Rectal smooth muscle tissue (tissue), 1 donor: ENCODE data around the gene PPP2R3B.
"Not testable (repeated sequence)": the region's sequence is repeated elsewhere in the genome, so short reads cannot be mapped to it uniquely, and the experiment has no call there.

Experiments used
- H3K27ac ChIP-seq: one replicate; pipeline ENCODE4 v1.7.0; 2013; ENCODE audit warnings: low read depth, low read length, inconsistent platforms
- H3K27me3 ChIP-seq: one replicate; pipeline ENCODE4 v1.7.0; 2013; ENCODE audit warnings: low read length; ENCODE audit not compliant: control insufficient read depth, insufficient read depth
- H3K36me3 ChIP-seq: one replicate; pipeline ENCODE4 v1.7.0; 2013; ENCODE audit warnings: low read length; ENCODE audit not compliant: control insufficient read depth, insufficient read depth
- H3K4me1 ChIP-seq: one replicate; pipeline ENCODE4 v1.7.0; 2013; ENCODE audit warnings: low read length; ENCODE audit not compliant: control insufficient read depth, insufficient read depth
- H3K4me3 ChIP-seq: one replicate; pipeline ENCODE4 v1.7.0; 2013; ENCODE audit warnings: low read length
- H3K9ac ChIP-seq: one replicate; pipeline ENCODE4 v1.7.0; 2013; ENCODE audit warnings: low read length

PPP2R3B gene, protein sequence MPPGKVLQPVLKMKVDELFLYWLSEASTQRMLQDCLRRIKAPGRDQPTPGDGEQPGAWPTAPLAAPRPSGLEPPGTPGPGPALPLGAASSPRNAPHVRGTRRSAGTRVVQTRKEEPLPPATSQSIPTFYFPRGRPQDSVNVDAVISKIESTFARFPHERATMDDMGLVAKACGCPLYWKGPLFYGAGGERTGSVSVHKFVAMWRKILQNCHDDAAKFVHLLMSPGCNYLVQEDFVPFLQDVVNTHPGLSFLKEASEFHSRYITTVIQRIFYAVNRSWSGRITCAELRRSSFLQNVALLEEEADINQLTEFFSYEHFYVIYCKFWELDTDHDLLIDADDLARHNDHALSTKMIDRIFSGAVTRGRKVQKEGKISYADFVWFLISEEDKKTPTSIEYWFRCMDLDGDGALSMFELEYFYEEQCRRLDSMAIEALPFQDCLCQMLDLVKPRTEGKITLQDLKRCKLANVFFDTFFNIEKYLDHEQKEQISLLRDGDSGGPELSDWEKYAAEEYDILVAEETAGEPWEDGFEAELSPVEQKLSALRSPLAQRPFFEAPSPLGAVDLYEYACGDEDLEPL

DNA sequence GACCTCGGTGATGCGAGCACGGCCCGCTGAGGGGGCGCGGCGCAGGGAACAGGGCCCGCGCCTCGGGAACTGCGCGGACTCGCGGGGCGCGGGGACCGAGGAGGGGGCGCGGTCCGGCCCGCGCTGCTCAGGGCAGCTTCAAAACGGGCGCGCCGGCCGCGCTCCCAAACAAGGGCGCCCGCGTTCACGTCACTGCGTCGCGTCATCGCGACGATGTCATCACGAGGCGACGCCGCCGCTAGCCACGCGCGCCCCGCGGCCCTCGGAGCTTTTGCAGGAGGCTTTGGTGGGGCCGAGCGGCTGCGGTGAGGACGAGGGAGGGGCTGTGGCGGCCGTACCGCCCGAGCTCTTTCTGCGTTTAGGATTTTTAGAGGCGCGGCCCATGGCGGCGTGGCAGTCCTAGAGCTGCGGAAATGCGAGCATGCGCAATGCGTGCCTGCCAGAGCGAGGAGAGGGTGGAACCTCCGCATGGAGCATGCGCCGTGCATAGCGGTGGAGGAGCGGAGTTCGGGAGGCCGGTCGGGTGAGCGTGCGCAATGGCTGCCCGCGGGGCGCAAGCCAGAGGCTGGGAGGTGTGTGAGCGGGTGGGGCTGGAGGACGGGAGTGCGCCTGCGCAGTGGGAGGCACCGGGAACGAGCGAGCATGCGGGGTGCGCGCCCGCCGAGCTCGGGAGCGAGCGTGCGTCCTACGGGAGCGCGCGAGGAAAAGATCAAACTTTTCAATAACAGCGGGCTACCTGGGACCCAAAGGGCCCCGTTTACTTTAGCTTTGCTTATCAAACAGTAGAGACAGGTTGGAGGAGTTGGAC, at the start of gene PPP2R3B:
PPP2R3B (minus strand) TSS at position 140 of the 808 bp plus-strand sequence. CDS start 216 bp downstream, outside the sequence.
- Histone ChIP-seq H3K4me3 (peak within 1 kb of the TSS; percentile 90), H3K27me3 (no peaks in the 10 kb centered on the region), H3K4me1 (peaks cover 5% of the 10 kb centered on the region), H3K9ac (peak within 1 kb of the TSS; percentile 66), H3K36me3 (no peaks in the 10 kb centered on the region), H3K27ac (peak within 1 kb of the TSS; percentile 100)

- H3K27me3 ChIP-seq = no peaks in the 10 kb centered on the region
These were observed 48.9 kb upstream of the PPP2R3B start for GRCh38 chrX:435536-436122.

DNA sequence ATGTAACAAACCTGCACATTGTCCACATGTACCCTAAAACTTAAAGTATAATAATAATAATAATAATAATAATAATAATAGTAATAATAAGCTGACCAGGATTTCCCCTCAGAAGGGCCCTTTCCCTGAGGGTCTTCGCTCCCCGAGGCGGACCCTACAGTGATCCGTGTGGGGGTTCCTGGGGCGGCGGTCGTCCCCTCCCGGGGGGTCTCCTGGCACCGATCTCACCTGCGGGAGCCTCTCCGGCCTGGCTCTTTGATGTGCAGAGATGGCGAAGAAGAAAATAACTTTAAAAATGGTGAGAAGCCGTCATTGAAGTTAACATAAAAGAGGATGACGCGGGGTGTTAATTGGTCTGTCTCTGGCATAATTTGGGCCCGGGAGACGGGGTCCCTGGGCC, 48.2 kb upstream of the PPP2R3B start:
- Histone ChIP-seq H3K36me3 (no peaks in the 10 kb centered on the region), H3K4me1 (no peaks in the 10 kb centered on the region), H3K4me3 (no peak overlapping the region), H3K9ac (no peak overlapping the region), H3K27me3 (no peaks in the 10 kb centered on the region), H3K27ac (no peak overlapping the region)

More at GRCh38 chrX:435536-436122, 48.9 kb upstream of the PPP2R3B start:
- Histone ChIP-seq H3K4me3 (no peak overlapping the region), H3K9ac (no peak overlapping the region), H3K36me3 (no peaks in the 10 kb centered on the region), H3K4me1 (no peaks in the 10 kb centered on the region), H3K27ac (no peak overlapping the region)

- H3K4me3 ChIP-seq = no peak overlapping the region
- no peak overlapping the region for H3K9ac ChIP-seq
- no peaks in the 10 kb centered on the region for H3K27me3 ChIP-seq
- no peaks in the 10 kb centered on the region for H3K36me3 ChIP-seq
- no peak overlapping the region for H3K27ac ChIP-seq
- no peaks in the 10 kb centered on the region for H3K4me1 ChIP-seq
These were observed 47.1 kb upstream of the PPP2R3B start for GRCh38 chrX:433771-434170.

DNA sequence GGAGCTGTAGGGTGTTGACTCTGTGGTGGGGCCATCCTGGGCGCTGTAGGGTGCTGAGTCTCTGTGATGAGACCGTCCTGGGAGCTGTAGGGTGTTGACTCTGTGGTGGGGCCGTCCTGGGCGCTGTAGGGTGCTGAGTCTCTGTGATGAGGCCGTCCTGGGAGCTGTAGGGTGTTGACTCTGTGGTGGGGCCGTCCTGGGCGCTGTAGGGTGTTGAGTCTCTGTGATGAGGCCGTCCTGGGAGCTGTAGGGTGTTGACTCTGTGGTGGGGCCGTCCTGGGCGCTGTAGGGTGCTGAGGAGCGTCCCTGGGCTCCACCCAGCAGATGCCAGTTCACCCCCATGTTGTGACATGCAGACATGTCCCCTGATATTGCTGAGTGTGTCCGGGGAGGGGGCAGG, 46.0 kb upstream of the PPP2R3B start:
- not testable (repeated sequence) for H3K36me3 ChIP-seq, H3K27me3 ChIP-seq, H3K4me3 ChIP-seq, H3K27ac ChIP-seq, H3K9ac ChIP-seq, H3K4me1 ChIP-seq

GRCh38 chrX:431492-432111, 44.9 kb upstream of the PPP2R3B start:
- H3K9ac ChIP-seq = no peak overlapping the region
- H3K27ac ChIP-seq = no peak overlapping the region
- H3K4me3 ChIP-seq = no peak overlapping the region
- H3K27me3 ChIP-seq = peaks cover 2% of the 10 kb centered on the region
- H3K4me1 ChIP-seq = no peaks in the 10 kb centered on the region
- no peaks in the 10 kb centered on the region for H3K36me3 ChIP-seq

GRCh38 chrX:431056-431455, 44.3 kb upstream of the PPP2R3B start:
- Histone ChIP-seq H3K4me1 (no peaks in the 10 kb centered on the region), H3K27ac (no peak overlapping the region), H3K4me3 (no peak overlapping the region), H3K36me3 (no peaks in the 10 kb centered on the region), H3K27me3 (peaks cover 2% of the 10 kb centered on the region), H3K9ac (no peak overlapping the region)

- Histone ChIP-seq H3K27ac (no peak overlapping the region), H3K36me3 (no peaks in the 10 kb centered on the region), H3K27me3 (peaks cover 2% of the 10 kb centered on the region), H3K9ac (no peak overlapping the region), H3K4me3 (no peak overlapping the region), H3K4me1 (no peaks in the 10 kb centered on the region)
These were observed 42.6 kb upstream of the PPP2R3B start for GRCh38 chrX:429266-429825.

- H3K9ac ChIP-seq = no peak overlapping the region
- H3K36me3 ChIP-seq = no peaks in the 10 kb centered on the region
- H3K27me3 ChIP-seq = peaks cover 2% of the 10 kb centered on the region
- no peak overlapping the region for H3K4me3 ChIP-seq
- H3K27ac ChIP-seq = no peak overlapping the region
- H3K4me1 ChIP-seq = no peaks in the 10 kb centered on the region
These were observed 41.4 kb upstream of the PPP2R3B start for GRCh38 chrX:427812-428725.

DNA sequence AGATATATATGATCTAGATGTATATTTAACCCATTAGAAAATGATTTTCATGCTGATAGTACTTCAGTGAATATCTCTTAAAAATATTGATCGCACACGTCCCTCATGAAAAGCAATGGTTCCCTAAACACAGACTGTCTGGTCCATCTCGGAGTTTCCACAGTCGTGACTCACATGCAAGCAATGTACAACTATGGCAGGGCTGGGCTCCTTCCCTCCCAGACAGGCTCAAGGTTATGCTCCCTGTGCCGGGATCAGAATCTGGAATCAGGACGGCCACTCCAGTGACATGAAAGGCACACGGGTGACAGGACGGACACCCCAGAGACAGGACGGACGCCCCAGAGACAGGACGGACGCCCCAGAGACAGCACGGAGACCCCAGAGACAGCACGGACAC, 40.2 kb upstream of the PPP2R3B start:
- Histone ChIP-seq H3K27me3 (peaks cover 2% of the 10 kb centered on the region), H3K36me3 (no peaks in the 10 kb centered on the region), H3K4me3 (no peak overlapping the region), H3K9ac (no peak overlapping the region), H3K4me1 (no peaks in the 10 kb centered on the region), H3K27ac (no peak overlapping the region)

- H3K9ac ChIP-seq = no peak overlapping the region
- H3K4me3 ChIP-seq = no peak overlapping the region
- H3K4me1 ChIP-seq = no peaks in the 10 kb centered on the region
- no peaks in the 10 kb centered on the region for H3K36me3 ChIP-seq
- H3K27me3 ChIP-seq = peaks cover 2% of the 10 kb centered on the region
- H3K27ac ChIP-seq = no peak overlapping the region
These were observed 38.3 kb upstream of the PPP2R3B start for GRCh38 chrX:425056-425455.
